ENCODE data around the gene SENP7.

Gene SENP7

DNA sequence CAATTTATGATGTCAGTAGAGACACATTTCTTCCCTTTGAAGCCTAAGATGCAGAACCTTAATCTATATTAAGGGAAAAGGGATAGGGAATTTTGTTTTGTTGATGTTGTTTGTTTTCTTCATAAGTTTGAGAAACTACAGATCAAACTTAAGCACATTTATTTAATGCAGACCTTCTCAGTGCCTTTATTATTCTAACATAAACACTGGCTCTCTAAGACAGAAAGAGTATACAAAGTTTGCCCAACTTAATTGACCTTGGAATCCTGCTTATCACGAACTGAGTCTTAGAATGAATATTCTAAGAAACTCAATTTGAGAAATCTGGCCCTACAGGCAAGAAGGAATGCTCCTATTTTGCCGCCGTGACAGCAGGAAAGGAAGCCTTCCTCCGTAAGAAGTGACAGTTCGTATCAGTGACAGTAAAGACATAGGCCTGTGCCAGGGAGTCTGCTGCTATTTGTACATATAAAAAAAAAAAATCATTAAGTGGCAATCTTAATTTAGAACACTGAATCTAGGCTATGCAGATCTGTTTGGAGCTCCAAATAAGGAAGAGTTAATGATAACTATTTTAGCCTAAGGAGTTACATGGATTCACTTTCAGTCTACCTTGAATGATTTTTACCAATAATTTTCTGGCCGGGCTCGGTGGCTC, 183.9 kb downstream of the SENP7 start:
- H3K4me3 ChIP-seq (ENCODE audit: low read depth, low read length) = no peak overlapping the region
- no peak for DNase-seq (ENCODE audit: low read depth)
- TF ChIP-seq, protein P1, sequence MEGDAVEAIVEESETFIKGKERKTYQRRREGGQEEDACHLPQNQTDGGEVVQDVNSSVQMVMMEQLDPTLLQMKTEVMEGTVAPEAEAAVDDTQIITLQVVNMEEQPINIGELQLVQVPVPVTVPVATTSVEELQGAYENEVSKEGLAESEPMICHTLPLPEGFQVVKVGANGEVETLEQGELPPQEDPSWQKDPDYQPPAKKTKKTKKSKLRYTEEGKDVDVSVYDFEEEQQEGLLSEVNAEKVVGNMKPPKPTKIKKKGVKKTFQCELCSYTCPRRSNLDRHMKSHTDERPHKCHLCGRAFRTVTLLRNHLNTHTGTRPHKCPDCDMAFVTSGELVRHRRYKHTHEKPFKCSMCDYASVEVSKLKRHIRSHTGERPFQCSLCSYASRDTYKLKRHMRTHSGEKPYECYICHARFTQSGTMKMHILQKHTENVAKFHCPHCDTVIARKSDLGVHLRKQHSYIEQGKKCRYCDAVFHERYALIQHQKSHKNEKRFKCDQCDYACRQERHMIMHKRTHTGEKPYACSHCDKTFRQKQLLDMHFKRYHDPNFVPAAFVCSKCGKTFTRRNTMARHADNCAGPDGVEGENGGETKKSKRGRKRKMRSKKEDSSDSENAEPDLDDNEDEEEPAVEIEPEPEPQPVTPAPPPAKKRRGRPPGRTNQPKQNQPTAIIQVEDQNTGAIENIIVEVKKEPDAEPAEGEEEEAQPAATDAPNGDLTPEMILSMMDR (IDR thresholded peaks at IDR 0.05; ENCODE audit: control insufficient read depth, extremely low read depth, insufficient read depth) = no peak

DNA sequence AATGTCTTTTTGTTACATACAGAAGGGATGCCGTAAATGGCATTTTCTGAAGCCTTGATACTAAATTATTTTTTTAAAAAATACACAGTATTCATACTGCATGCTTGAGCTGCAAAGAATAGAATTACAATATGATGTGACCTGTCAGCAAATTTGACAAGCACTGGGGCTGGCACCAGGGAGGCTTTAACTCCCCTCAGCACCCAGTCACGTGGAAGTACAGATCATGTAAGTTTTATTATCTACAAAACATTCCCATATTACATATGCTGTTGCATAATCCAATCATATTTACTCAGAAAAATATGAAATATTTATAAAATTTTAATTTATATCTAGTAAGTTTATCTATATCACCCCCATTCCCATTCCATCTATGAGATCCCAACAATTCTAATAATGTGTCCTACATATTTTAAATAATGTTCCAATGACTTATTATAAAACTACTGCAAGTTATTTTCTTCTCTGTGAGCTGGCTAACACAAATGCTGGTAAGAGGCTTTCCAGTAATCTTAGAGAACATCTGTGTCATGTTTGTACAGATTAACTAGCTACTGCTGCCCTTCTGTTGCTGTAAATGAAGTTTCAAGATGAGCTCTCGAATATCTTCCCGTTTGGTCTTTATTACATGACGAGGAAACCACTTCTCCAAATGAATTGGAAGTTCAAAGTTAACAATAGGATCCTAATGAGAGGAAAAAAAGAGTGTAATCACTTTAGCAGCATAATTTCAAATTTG, 187.4 kb downstream of the SENP7 start:
- no peak overlapping the region for H3K4me3 ChIP-seq (ENCODE audit: low read depth, low read length)
- DNase-seq (ENCODE audit: low read depth) = no peak
- TF ChIP-seq, protein P1 (IDR thresholded peaks at IDR 0.05; ENCODE audit: control insufficient read depth, extremely low read depth, insufficient read depth) = no peak

DNA sequence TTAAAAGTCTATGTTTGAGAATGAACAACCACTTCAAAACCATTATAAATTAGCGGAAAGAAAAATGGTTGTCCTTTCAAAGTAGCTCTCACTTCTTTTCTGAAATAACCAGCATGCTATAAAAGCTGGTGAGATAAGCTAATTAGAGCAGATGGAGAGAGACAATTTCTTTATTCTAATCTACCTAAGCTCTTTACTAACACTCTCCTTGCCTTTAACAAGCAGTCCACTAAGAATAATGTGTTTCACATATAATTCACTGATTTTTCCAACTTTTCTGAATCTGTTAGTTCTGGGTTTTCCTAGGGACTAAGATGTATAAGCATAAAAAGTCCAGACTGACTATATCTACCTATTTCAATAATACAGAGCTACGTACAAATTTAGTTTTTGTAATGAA, 192.5 kb downstream of the SENP7 start, which contains the start of gene IMPG2:
Gene IMPG2 (minus strand): TSS at position 101 of the 400 bp plus-strand sequence. CDS start 203 bp downstream, outside the sequence.
- TF ChIP-seq, protein P1 (IDR thresholded peaks at IDR 0.05; ENCODE audit: control insufficient read depth, extremely low read depth, insufficient read depth) = no peak
- no peak within 1 kb of the TSS for H3K4me3 ChIP-seq (ENCODE audit: low read depth, low read length)
- no peak for DNase-seq (ENCODE audit: low read depth)

DNA sequence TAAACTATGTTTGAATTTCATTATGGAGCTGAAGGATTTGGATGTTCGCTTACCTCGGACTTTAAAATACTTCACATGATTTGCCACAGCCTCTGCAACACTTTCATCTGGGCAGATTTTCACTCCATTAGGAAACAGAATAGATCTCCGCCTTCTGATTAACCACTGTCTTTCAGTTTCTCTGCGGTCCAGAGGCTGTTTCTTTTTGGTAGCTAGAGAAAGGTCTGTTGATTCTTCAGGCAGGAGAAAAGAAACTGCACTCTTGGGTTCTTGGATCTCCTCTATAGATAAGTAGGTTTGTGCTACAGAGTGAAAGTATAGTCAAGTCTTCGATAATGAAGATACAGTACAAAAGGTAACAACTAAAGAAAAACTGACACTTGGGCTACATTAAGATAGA, 193.5 kb downstream of the SENP7 start:
- TF ChIP-seq, protein P1 (IDR thresholded peaks at IDR 0.05; ENCODE audit: control insufficient read depth, extremely low read depth, insufficient read depth) = no peak
- H3K4me3 ChIP-seq (ENCODE audit: low read depth, low read length) = no peak overlapping the region
- DNase-seq (ENCODE audit: low read depth) = no peak

DNA sequence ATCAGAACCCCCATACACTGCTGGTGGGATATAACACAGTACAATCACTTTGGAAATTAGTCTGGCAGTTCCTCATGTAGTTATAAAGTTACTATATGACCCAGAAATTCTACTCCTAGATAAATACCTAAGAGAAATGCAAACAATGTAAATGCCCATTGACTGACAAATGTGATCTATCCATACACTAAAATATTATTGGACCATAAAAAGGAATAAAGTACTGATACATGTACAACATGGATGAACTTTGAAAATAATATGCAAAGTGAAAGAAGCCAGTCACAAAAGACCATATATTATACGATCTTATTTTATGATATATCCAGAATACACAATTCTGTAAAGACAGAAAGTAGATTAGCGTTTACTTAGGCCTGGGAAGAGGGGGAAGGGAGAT, 200.5 kb downstream of the SENP7 start:
- TF ChIP-seq, protein P1 (IDR thresholded peaks at IDR 0.05; ENCODE audit: control insufficient read depth, extremely low read depth, insufficient read depth) = no peak
- H3K4me3 ChIP-seq (ENCODE audit: low read depth, low read length) = no peak overlapping the region
- no peak for DNase-seq (ENCODE audit: low read depth)

DNA sequence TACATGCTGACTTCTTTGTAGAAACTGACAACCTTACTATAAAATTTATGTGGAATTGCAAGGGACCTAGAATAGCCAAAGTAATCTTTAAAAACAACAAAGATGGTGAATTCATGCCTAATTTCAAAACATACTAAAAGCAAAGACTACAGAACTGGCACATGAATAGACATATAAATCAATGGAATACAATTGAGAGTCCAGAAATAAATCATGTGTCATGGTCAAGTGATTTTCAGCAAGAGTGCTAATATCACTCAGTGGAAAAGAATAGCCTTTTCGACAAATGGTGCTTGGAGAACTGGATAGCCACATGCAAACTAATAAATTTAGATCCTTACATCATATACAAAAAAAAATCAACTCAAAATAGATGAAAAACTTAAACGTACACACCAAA, 201.3 kb downstream of the SENP7 start:
- H3K4me3 ChIP-seq (ENCODE audit: low read depth, low read length) = no peak overlapping the region
- DNase-seq (ENCODE audit: low read depth) = no peak
- TF ChIP-seq, protein P1 (IDR thresholded peaks at IDR 0.05; ENCODE audit: control insufficient read depth, extremely low read depth, insufficient read depth) = no peak

All from LNCaP clone FGC (cell line).